ENCODE measurements around the gene MPPED2. TPM values are rescaled to one million over a fixed set of nuclear protein-coding genes. Genes with fewer than 3 reads are reported as not detected.

Gene MPPED2
- total RNA-seq, 1 donor from 2014 or later: 0.42 TPM

GRCh38 chr11:30505603-30506002, 80.5 kb downstream of the MPPED2 start:
- TF ChIP-seq CTCF (IDR thresholded peaks at IDR 0.05; ENCODE audit: insufficient read depth, low read length, poor library complexity, severe bottlenecking): no peak
- H3K4me3 ChIP-seq (ENCODE audit: low read depth, low read length): no peak overlapping the region
- no peaks in the 10 kb centered on the region for H3K36me3 ChIP-seq (ENCODE audit: control insufficient read depth, insufficient read depth, low read length)
- no peak for DNase-seq (ENCODE audit: low read depth)
- no peaks in the 10 kb centered on the region for H3K27me3 ChIP-seq (ENCODE audit: control insufficient read depth, insufficient read depth, low read length)

GRCh38 chr11:30504468-30504867, 81.7 kb downstream of the MPPED2 start:
- no peak for TF ChIP-seq CTCF (IDR thresholded peaks at IDR 0.05; ENCODE audit: insufficient read depth, low read length, poor library complexity, severe bottlenecking)
- no peaks in the 10 kb centered on the region for H3K27me3 ChIP-seq (ENCODE audit: control insufficient read depth, insufficient read depth, low read length)
- no peaks in the 10 kb centered on the region for H3K36me3 ChIP-seq (ENCODE audit: control insufficient read depth, insufficient read depth, low read length)
- DNase-seq (ENCODE audit: low read depth): peak; percentile 37
- no peak overlapping the region for H3K4me3 ChIP-seq (ENCODE audit: low read depth, low read length)

- no peaks in the 10 kb centered on the region for H3K36me3 ChIP-seq (ENCODE audit: control insufficient read depth, insufficient read depth, low read length)
- H3K27me3 ChIP-seq (ENCODE audit: control insufficient read depth, insufficient read depth, low read length): no peaks in the 10 kb centered on the region
- TF ChIP-seq CTCF (IDR thresholded peaks at IDR 0.05; ENCODE audit: insufficient read depth, low read length, poor library complexity, severe bottlenecking): no peak
- no peak for DNase-seq (ENCODE audit: low read depth)
- no peak overlapping the region for H3K4me3 ChIP-seq (ENCODE audit: low read depth, low read length)
These were observed 83.0 kb downstream of the MPPED2 start for GRCh38 chr11:30503156-30503555.

GRCh38 chr11:30502305-30502704, 83.8 kb downstream of the MPPED2 start:
- no peak for DNase-seq (ENCODE audit: low read depth)
- Histone ChIP-seq H3K4me3 (ENCODE audit: low read depth, low read length) (no peak overlapping the region), H3K36me3 (ENCODE audit: control insufficient read depth, insufficient read depth, low read length) (no peaks in the 10 kb centered on the region), H3K27me3 (ENCODE audit: control insufficient read depth, insufficient read depth, low read length) (no peaks in the 10 kb centered on the region)
- no peak for TF ChIP-seq CTCF (IDR thresholded peaks at IDR 0.05; ENCODE audit: insufficient read depth, low read length, poor library complexity, severe bottlenecking)

- no peak for TF ChIP-seq CTCF (IDR thresholded peaks at IDR 0.05; ENCODE audit: insufficient read depth, low read length, poor library complexity, severe bottlenecking)
- Histone ChIP-seq H3K27me3 (ENCODE audit: control insufficient read depth, insufficient read depth, low read length) (no peaks in the 10 kb centered on the region), H3K36me3 (ENCODE audit: control insufficient read depth, insufficient read depth, low read length) (no peaks in the 10 kb centered on the region), H3K4me3 (ENCODE audit: low read depth, low read length) (no peak overlapping the region)
- no peak for DNase-seq (ENCODE audit: low read depth)
These were observed 84.4 kb downstream of the MPPED2 start for GRCh38 chr11:30501744-30502143.

GRCh38 chr11:30499940-30500339, 86.2 kb downstream of the MPPED2 start:
- H3K36me3 ChIP-seq (ENCODE audit: control insufficient read depth, insufficient read depth, low read length): no peaks in the 10 kb centered on the region
- DNase-seq (ENCODE audit: low read depth): no peak
- no peak overlapping the region for H3K4me3 ChIP-seq (ENCODE audit: low read depth, low read length)
- no peaks in the 10 kb centered on the region for H3K27me3 ChIP-seq (ENCODE audit: control insufficient read depth, insufficient read depth, low read length)
- TF ChIP-seq CTCF (IDR thresholded peaks at IDR 0.05; ENCODE audit: insufficient read depth, low read length, poor library complexity, severe bottlenecking): no peak
